HG03469 (cell line): ENCODE data around the gene SLC25A33.
"Not testable (repeated sequence)": the region's sequence is repeated elsewhere in the genome, so short reads cannot be mapped to it uniquely, and the experiment has no call there.

Experiments used
- ATAC-seq: cut with Tn5 transposase; IDR thresholded peaks from one replicate; pipeline ENCODE4 v1.9.1; 2021; ENCODE audit warnings: mild to moderate bottlenecking, moderate library complexity, moderate number of reproducible peaks; ENCODE audit not compliant: unreplicated experiment

The SLC25A33 gene

GRCh38 chr1:9618909-9619679, 79.8 kb downstream of the SLC25A33 start:
- no peak for ATAC-seq

- ATAC-seq: no peak
Measured at GRCh38 chr1:9621032-9621431, 81.8 kb downstream of the SLC25A33 start.

- ATAC-seq: no peak
Measured at GRCh38 chr1:9624081-9624480, 84.8 kb downstream of the SLC25A33 start.

- not testable (repeated sequence) for ATAC-seq
Measured at GRCh38 chr1:9625030-9625429, 85.8 kb downstream of the SLC25A33 start.

- ATAC-seq: no peak
Measured at GRCh38 chr1:9626201-9626608, 86.9 kb downstream of the SLC25A33 start.

- ATAC-seq: no peak
Measured at GRCh38 chr1:9628541-9629444, 89.5 kb downstream of the SLC25A33 start.

- no peak for ATAC-seq
Measured at GRCh38 chr1:9629445-9630201, 90.4 kb downstream of the SLC25A33 start.

GRCh38 chr1:9630331-9631111, 91.3 kb downstream of the SLC25A33 start:
- no peak for ATAC-seq

GRCh38 chr1:9631613-9632012, 92.3 kb downstream of the SLC25A33 start:
- ATAC-seq: no peak

GRCh38 chr1:9633493-9633892, 94.2 kb downstream of the SLC25A33 start:
- no peak for ATAC-seq

GRCh38 chr1:9634582-9634981, 95.3 kb downstream of the SLC25A33 start:
- no peak for ATAC-seq
